Coronary artery (tissue), 2 donors: ENCODE measurements around the gene ACIN1.
"Not testable (repeated sequence)": the region's sequence is repeated elsewhere in the genome, so short reads cannot be mapped to it uniquely, and the experiment has no call there.

Experiments used
- DNase-seq: peaks from one replicate; pipeline ENCODE4 v3.0.0-alpha.2; 2017; ENCODE audit warnings: low spot score
- H3K27ac ChIP-seq, 2 donors: fragments of 200-600 bp; sonication (generic); one replicate each; pipeline ENCODE4 v1.5.1; 2016 to 2019
- H3K4me3 ChIP-seq: fragments of 200-600 bp; sonication (generic); 2 replicates; pipeline ENCODE4 v1.5.1; 2016; ENCODE audit warnings: mild to moderate bottlenecking, moderate library complexity
- TF ChIP-seq, protein P1 (sequence below): fragments of 200-600 bp; sonication (generic); IDR thresholded peaks from one replicate; pipeline ENCODE4 v1.5.1; 2019; ENCODE audit warnings: antibody characterized with exemption

The ACIN1 gene

DNA sequence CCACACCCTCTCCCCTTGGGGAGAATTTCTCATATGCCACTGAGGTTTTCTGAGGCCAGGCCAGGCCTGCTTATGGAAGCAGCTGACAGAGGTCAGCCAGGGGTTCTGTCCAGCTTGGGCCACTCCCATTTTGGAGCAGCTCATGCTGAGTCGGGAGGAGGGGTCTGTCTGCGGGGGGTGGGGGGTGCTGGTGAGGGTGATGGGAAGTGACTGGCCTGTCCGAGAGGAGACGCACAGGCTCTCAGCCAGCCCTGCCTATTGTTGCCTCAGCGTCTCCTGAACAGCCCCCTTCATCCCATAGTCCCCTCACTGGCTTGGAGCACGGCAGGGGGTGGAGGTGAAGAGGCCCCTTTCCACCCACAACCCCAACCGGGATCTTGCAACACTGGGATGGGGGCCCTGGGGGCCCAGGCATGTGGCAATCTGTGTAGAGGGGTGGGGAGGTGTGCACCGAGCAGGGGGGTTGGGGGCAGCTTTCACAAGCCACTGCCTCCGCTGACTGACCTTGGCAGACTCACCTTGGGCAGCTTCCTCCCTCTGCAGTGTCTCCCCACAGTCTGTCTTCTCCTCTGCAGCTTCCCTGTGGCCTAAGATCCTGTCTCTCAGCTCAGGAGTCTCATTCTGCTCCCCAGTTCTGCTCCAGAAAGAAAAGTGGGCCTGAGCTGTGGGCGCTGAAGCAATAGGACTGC is 18.6 kb upstream of the ACIN1 start:
- H3K27ac ChIP-seq, result no peak overlapping the region
- TF ChIP-seq, protein P1, sequence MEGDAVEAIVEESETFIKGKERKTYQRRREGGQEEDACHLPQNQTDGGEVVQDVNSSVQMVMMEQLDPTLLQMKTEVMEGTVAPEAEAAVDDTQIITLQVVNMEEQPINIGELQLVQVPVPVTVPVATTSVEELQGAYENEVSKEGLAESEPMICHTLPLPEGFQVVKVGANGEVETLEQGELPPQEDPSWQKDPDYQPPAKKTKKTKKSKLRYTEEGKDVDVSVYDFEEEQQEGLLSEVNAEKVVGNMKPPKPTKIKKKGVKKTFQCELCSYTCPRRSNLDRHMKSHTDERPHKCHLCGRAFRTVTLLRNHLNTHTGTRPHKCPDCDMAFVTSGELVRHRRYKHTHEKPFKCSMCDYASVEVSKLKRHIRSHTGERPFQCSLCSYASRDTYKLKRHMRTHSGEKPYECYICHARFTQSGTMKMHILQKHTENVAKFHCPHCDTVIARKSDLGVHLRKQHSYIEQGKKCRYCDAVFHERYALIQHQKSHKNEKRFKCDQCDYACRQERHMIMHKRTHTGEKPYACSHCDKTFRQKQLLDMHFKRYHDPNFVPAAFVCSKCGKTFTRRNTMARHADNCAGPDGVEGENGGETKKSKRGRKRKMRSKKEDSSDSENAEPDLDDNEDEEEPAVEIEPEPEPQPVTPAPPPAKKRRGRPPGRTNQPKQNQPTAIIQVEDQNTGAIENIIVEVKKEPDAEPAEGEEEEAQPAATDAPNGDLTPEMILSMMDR, result no peak
- no peak overlapping the region for H3K4me3 ChIP-seq
- DNase-seq, result no peak

- Histone ChIP-seq H3K4me3 (no peak overlapping the region), H3K27ac (no peak overlapping the region)
- DNase-seq, result no peak
- TF ChIP-seq, protein P1, result no peak
These were observed 17.6 kb upstream of the ACIN1 start for GRCh38 chr14:23112359-23113178.

DNA sequence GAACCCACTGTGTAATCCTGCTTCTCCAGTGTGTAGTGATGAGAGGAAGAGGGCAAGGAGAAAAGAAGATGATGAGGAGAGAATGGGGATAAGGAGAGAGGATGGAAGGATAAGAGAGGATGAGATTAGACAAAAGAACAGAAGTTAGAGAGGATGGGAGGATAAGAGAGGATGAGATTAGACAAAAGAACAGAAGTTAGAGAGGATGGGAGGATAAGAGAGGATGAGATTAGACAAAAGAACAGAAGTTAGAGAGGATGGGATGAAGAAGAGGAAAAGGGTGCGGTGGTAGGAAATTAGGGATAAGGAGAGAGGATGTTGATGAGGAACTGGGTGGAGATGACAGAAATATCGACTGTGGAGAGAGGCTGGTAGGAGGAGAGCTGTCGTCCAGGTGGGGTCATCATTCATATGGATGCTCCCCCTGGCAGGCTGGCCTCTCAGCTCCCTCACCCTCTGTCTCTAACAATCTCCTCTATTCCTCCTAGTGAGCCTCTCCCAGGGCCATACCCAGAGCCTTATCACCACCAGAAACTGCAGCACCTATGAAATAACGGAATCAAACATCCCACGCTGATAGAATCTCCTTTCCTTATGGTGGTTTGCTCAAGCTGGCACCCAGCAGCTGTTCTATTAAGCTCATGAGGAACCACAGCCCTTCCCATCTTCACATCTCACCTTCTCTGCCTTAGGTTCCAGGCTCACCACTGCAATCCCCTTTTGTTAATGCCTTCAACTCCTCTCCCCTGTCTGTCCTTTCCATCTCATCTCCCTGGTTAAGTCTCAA is 15.8 kb upstream of the ACIN1 start:
- no peak overlapping the region for H3K4me3 ChIP-seq
- H3K27ac ChIP-seq, result no peak overlapping the region
- no peak for DNase-seq
- TF ChIP-seq, protein P1, result no peak

DNA sequence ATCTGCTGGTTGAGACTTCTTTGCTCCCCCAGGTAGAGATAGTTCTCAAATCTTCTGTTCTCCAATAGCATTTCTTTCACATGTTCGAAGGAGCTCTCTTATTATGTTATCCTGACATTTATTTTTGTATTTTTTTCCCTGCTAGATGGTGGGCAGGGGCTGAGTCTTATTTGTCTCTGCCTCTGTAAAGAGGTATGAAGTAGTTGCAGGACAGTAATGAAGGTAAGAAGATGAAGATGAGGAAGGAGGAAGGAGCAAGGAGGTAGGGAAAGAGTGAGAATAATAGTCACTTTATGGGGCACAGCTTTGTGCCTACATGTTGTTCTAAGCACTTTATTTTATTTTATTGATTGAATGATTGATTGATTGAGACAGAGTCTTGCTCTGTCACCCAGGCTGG is 14.8 kb upstream of the ACIN1 start:
- no peak overlapping the region for H3K4me3 ChIP-seq
- TF ChIP-seq, protein P1, result no peak
- H3K27ac ChIP-seq, result no peak overlapping the region
- DNase-seq, result no peak

- H3K27ac ChIP-seq, H3K4me3 ChIP-seq, DNase-seq: not testable (repeated sequence)
These were observed 13.2 kb upstream of the ACIN1 start for GRCh38 chr14:23108169-23108568.

GRCh38 chr14:23107620-23108019 is 12.7 kb upstream of the ACIN1 start:
- not testable (repeated sequence) for H3K27ac ChIP-seq, DNase-seq, H3K4me3 ChIP-seq

- H3K27ac ChIP-seq, result no peak overlapping the region
- H3K4me3 ChIP-seq, result no peak overlapping the region
- no peak for DNase-seq
- TF ChIP-seq, protein P1, result no peak
These were observed 11.8 kb upstream of the ACIN1 start for GRCh38 chr14:23106747-23107045.
